ENCODE measurements around the gene SEC14L1.

The SEC14L1 gene

GRCh38 chr17:77128896-77129567, 11.7 kb upstream of the SEC14L1 start:
- no peak for TF ChIP-seq GATA2 (IDR thresholded peaks at IDR 0.05; ENCODE audit: low read depth, low read length)
- no peak for TF ChIP-seq GATA3 (IDR thresholded peaks at IDR 0.05; ENCODE audit: low read depth, low read length)

- TF ChIP-seq GATA2 (IDR thresholded peaks at IDR 0.05; ENCODE audit: low read depth, low read length) (no peak), GATA3 (IDR thresholded peaks at IDR 0.05; ENCODE audit: low read depth, low read length) (no peak)
Measured at GRCh38 chr17:77129568-77130301, 11.0 kb upstream of the SEC14L1 start.

DNA sequence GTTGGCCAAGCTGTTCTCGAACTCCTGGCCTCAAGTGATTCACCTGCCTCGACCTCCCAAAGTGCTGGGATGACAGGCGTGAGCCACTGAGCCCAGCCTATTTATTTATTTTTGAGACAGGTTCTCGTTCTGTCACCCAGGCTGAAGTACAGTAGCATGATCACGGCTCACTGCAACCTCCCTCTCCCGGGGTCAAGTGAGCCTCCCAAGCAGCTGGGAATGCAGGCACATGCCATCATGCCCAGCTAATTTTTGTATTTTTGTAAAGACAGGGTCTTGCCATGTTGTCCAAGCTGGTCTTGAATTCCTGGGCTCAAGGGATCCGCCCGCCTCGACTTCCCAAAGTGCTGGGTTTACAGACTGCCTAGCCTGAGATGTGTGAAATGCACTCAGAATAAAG, 10.2 kb upstream of the SEC14L1 start:
- no peak for TF ChIP-seq GATA3 (IDR thresholded peaks at IDR 0.05; ENCODE audit: low read depth, low read length)
- no peak for TF ChIP-seq GATA2 (IDR thresholded peaks at IDR 0.05; ENCODE audit: low read depth, low read length)

GRCh38 chr17:77131904-77132303, 8.9 kb upstream of the SEC14L1 start:
- TF ChIP-seq GATA3 (IDR thresholded peaks at IDR 0.05; ENCODE audit: low read depth, low read length), result no peak
- no peak for TF ChIP-seq GATA2 (IDR thresholded peaks at IDR 0.05; ENCODE audit: low read depth, low read length)

- TF ChIP-seq GATA2 (IDR thresholded peaks at IDR 0.05; ENCODE audit: low read depth, low read length), result no peak
- no peak for TF ChIP-seq GATA3 (IDR thresholded peaks at IDR 0.05; ENCODE audit: low read depth, low read length)
Measured at GRCh38 chr17:77132411-77133086, 8.2 kb upstream of the SEC14L1 start.

- TF ChIP-seq GATA2 (IDR thresholded peaks at IDR 0.05; ENCODE audit: low read depth, low read length), result no peak
- TF ChIP-seq GATA3 (IDR thresholded peaks at IDR 0.05; ENCODE audit: low read depth, low read length), result no peak
Measured at GRCh38 chr17:77133087-77133638, 7.6 kb upstream of the SEC14L1 start.

DNA sequence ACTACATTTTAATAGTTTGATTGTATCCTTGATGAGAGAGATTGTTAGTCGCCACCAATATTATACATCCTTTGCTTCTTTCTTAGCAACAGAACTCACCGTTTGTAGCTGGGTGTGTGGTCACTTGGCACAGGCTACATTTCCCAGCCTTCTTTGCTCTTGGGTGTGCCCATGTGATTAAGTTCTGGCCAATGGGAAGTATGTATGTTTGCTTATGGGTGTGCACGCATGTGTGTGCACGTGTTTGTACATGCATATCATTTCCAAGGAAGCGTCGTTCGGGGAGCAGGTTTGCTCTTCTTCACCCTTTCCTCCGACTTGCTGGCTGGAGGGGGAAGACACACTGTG, 4.4 kb upstream of the SEC14L1 start:
- no peak for TF ChIP-seq GATA3 (IDR thresholded peaks at IDR 0.05; ENCODE audit: low read depth, low read length)
- no peak for TF ChIP-seq GATA2 (IDR thresholded peaks at IDR 0.05; ENCODE audit: low read depth, low read length)

- no peak for TF ChIP-seq GATA2 (IDR thresholded peaks at IDR 0.05; ENCODE audit: low read depth, low read length)
- TF ChIP-seq GATA3 (IDR thresholded peaks at IDR 0.05; ENCODE audit: low read depth, low read length), result no peak
Measured at GRCh38 chr17:77137111-77137510, 3.7 kb upstream of the SEC14L1 start.

DNA sequence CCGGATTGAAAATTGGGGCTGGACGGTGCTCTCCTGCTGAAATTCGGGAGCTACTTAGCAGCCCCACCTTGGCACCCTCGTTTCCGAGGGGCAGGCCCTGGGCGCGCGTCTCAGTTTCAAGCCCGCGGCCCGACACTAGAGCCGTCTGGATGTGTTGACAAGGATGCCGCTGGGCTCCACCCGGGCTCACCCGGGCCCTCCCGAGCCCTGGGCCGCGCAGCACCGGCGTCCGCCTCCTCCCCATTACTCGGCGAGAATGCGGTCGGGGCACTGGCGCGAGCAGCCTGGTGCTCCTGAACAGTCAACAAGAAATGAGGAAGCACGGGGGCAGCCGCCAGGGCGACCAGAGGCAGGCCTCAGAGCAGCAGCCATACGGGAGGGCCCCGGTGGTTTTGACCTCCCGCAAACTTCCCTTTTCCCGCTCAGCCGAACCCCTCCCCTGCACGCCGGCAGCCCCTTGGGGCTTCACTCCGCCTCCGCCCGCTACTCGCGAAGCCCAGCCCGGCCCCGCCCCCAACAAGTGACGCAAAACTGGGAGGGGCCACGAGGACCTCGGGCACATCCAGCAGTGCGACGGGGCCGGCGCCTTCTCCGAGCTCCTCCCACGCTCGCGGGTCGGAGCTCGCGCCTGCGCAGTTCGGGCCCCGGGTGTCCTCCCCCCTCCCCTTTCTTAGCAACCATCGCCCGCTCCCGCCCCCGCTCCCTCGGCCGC, 447 bp upstream of the SEC14L1 start:
- TF ChIP-seq GATA3 (IDR thresholded peaks at IDR 0.05; ENCODE audit: low read depth, low read length) (no peak), GATA2 (IDR thresholded peaks at IDR 0.05; ENCODE audit: low read depth, low read length) (no peak)

DNA sequence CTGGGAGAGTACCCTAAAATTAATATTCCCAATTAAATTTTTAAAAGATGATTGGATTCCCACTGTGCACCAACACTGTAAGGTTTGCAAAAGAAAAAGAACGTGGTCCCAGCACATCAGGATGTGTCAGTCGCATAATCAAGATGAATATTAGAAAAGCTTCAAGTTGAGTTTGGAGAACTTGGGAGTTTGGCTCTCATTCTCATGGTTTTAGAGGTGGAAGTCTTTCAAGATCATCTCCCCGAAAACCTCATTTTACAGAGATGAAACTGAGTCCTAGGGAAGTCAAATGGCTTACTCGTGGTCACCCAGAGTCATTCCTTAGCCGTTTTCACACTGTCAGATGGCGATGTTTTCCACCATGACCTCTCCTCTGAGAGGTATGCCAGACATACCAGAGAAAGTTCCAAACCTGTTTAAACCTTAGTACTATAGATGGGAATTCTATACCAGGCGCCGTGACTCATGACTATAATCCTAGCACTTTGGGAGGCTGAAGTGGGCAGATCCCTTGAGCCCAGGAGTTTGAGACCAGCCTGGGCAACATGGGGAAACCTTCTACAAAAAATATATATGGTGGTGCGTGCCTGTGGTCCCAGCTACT, 1.2 kb downstream of the SEC14L1 start:
- TF ChIP-seq GATA2 (IDR thresholded peaks at IDR 0.05; ENCODE audit: low read depth, low read length), result no peak
- no peak for TF ChIP-seq GATA3 (IDR thresholded peaks at IDR 0.05; ENCODE audit: low read depth, low read length)

GRCh38 chr17:77142689-77143088, 1.9 kb downstream of the SEC14L1 start:
- TF ChIP-seq GATA2 (IDR thresholded peaks at IDR 0.05; ENCODE audit: low read depth, low read length), result no peak
- no peak for TF ChIP-seq GATA3 (IDR thresholded peaks at IDR 0.05; ENCODE audit: low read depth, low read length)

GRCh38 chr17:77143306-77143705, 2.5 kb downstream of the SEC14L1 start:
- no peak for TF ChIP-seq GATA3 (IDR thresholded peaks at IDR 0.05; ENCODE audit: low read depth, low read length)
- TF ChIP-seq GATA2 (IDR thresholded peaks at IDR 0.05; ENCODE audit: low read depth, low read length), result no peak

- TF ChIP-seq GATA3 (IDR thresholded peaks at IDR 0.05; ENCODE audit: low read depth, low read length) (no peak), GATA2 (IDR thresholded peaks at IDR 0.05; ENCODE audit: low read depth, low read length) (no peak)
Measured at GRCh38 chr17:77144227-77144626, 3.5 kb downstream of the SEC14L1 start.

GRCh38 chr17:77145224-77145611, 4.4 kb downstream of the SEC14L1 start:
- TF ChIP-seq GATA2 (IDR thresholded peaks at IDR 0.05; ENCODE audit: low read depth, low read length) (no peak), GATA3 (IDR thresholded peaks at IDR 0.05; ENCODE audit: low read depth, low read length) (no peak)

Measured in SH-SY5Y (cell line).